Fibroblast of villous mesenchyme (primary cell): ENCODE data around the gene NSMCE1. TPM values are rescaled to one million over a fixed set of nuclear protein-coding genes. Genes with fewer than 3 reads are reported as not detected.
"Not testable (repeated sequence)": the region's sequence is repeated elsewhere in the genome, so short reads cannot be mapped to it uniquely, and the experiment has no call there.

Source experiments
- DNase-seq: peaks from one replicate; pipeline ENCODE4 v3.0.0-alpha.2; 2010; ENCODE audit warnings: low read depth
- H3K4me3 ChIP-seq: 2 replicates; pipeline ENCODE4 v1.5.1; 2011; ENCODE audit warnings: low read depth, mild to moderate bottlenecking, low read length
- total RNA-seq: library from RNA; depleted of rRNA; stranded (reverse); fragments of >200 nt; gene quantifications from 2 replicates; pipeline ENCODE4 v1.2.3, GENCODE V29; 2012
- TF ChIP-seq, protein P1 (sequence below): IDR thresholded peaks from 2 replicates; pipeline ENCODE4 v1.5.1; 2012; ENCODE audit warnings: low read depth, mild to moderate bottlenecking, low read length; ENCODE audit not compliant: insufficient read depth

The NSMCE1 gene
- total RNA-seq, 1 donor: 69.1 TPM

DNA sequence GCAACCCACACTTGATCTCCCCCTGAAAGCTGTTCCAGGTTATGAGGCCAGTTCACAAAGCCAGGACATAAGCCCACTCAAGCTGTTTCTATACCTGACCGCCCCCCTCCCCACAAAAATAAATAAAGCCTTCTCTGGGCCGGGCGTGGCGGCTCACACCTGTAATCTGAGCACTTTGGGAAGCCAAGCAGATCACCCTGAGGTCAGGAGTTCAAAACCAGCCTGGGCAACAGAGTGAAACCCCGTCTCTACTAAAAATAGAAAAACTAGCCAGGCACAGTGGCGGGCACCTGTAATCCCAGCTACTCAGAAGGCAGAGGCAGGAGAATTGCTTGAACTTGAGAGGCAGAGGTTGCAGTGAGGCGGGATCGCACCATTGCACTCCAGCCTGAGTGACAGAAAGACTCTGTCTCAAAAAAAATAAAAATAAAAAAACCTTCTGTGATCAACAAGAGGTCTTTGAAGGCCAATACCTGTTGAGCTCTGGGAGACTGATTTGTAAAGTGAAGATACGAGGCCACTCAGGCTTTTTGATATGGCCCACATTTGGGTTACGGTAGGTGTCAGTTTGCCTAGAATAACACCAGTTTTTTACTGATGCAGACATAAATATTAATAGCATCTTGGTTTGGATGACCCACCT is 63.0 kb downstream of the NSMCE1 start:
- H3K4me3 ChIP-seq: no peak overlapping the region
- DNase-seq: no peak
- TF ChIP-seq, protein P1, sequence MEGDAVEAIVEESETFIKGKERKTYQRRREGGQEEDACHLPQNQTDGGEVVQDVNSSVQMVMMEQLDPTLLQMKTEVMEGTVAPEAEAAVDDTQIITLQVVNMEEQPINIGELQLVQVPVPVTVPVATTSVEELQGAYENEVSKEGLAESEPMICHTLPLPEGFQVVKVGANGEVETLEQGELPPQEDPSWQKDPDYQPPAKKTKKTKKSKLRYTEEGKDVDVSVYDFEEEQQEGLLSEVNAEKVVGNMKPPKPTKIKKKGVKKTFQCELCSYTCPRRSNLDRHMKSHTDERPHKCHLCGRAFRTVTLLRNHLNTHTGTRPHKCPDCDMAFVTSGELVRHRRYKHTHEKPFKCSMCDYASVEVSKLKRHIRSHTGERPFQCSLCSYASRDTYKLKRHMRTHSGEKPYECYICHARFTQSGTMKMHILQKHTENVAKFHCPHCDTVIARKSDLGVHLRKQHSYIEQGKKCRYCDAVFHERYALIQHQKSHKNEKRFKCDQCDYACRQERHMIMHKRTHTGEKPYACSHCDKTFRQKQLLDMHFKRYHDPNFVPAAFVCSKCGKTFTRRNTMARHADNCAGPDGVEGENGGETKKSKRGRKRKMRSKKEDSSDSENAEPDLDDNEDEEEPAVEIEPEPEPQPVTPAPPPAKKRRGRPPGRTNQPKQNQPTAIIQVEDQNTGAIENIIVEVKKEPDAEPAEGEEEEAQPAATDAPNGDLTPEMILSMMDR: no peak

DNA sequence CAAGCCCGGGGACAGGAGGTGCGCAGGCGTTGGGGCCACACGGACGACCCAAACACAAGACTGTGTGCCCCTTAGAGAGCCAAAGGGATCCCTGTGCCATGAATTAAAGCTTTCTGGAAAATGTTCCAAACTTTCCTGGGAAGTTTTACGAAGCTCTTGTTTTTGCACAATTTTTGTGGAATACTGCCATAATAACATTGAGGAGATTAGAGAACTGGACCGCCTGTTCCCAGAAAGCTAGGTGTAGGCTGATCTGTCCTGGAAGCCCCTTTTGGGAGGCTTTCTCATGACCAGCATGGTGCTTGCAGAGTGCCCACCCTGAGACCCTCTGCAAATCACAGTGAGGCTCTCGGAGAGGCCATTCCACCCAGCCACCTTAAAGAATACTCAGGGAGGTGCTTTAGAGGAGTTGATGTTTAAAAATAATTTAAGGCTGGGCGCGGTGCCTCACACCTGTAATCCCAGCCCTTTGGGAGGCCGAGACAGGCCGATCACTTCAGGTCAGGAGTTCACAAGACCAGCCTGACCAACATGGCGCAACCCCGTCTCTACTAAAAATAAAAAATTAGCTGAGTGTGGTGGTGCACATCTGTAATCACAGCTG is 64.2 kb downstream of the NSMCE1 start:
- TF ChIP-seq, protein P1: no peak
- H3K4me3 ChIP-seq: peak overlapping the region; percentile 97
- no peak for DNase-seq

DNA sequence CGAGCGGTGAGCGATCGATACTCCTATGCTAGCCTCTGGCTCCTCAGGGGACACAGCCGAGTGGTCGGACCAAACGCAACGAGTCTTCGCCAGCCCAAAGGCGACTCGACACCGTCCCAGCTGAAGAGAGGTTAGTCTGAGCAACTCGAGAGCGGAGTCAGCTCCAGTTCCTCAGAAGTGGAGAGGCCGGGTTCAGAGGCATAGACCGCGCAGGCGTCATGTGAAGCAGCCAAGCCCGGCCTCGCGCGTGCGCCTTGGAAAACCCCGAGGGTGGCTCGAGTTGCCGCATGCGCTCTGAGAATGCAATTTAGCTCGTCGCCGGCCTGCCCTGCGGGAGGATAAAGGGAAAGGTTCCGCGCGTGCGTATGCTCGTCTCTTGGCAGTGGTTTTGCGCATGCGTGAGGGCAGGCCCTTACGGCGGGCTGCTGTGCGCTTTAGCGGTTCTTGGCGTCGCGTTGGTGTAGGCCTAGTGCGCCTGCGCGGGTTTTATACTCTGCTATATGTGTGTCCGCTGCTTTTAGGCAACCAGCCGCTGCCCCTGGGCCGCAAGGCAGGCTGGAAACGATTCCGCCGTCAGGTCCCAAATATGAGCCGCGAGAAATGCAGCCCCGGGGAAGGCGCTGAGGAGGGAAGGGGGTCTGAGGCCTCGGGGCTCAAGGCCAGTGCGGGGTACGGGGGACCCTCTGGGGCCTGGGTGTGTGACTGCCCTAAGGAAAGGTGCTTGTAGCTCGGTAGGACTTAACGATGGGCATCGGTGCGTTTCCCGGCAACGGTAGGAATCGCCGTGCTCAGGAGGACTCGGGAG is 64.9 kb downstream of the NSMCE1 start, which contains the start of gene KDM8:
Gene KDM8 (plus strand): TSS at position 20 of the 805 bp plus-strand sequence. CDS start 6,598 bp downstream, outside the sequence.
- TF ChIP-seq, protein P1: no peak
- peak within 1 kb of the TSS; percentile 97 for H3K4me3 ChIP-seq
- DNase-seq: peak; percentile 100

DNA sequence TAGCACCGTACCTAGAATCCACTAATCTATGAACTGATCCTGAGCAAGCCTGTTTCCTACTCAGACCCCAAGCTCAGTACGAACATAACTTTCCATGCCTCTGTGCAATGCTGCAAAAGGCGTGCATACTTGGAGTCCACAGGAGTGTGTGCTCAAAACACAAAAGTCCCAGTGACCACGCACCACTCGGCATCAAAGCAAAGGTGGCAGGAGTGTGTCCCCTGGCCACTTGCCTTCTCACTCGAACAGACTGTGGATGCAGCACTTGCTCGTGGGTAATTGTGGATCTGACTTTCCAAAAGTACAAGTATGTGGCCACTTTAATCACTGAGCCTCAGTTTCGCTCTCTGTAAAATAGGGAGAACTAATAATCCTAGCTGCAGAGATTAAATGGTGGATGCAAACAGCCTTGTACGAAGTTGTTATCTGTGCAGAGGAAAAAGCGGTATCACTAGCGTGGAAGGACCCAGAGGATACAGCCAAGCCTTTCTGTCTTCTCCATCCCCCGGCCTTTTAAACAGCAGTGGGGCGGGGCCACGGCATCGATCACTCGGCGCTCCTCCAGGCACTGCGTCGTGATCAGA is 65.6 kb downstream of the NSMCE1 start:
- TF ChIP-seq, protein P1: no peak
- DNase-seq: peak; percentile 92
- H3K4me3 ChIP-seq: peak overlapping the region; percentile 97

DNA sequence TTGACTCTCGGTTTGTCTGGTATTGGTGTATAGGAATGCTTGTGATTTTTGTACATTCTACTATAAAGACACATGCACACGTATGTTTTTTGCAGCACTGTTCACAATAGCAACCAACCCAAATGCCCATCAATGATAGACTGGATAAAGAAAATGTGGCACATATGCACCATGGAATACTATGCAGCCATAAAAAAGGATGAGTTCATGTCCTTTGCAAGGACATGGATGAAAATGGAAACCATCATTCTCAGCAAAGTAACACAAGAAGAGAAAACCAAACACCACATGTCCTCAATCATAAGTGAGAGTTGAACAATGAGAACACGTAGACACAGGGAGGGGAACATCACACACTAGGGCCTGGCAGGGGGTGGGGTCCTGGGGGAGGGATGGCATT is 67.7 kb downstream of the NSMCE1 start:
- DNase-seq, H3K4me3 ChIP-seq: not testable (repeated sequence)

DNA sequence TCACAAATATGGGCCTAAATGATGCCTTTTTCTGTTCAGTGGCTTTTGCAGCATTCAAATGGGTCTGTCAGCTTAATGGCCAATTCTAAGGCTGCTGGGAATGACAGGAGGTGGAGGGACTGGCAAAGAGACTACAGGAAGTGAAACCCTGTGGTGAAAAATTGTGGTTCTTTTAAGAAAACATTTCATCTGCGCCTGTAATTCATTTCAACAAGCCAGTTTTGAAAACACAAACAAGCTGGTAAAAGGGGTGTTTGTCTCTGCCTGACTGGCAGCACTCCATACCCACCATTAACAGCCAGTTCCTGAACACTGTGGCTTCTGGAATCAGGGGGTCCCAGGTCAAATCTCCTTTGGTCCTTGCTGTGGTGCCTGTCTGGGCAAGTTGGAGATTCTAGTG is 68.8 kb downstream of the NSMCE1 start:
- no peak overlapping the region for H3K4me3 ChIP-seq
- TF ChIP-seq, protein P1: no peak
- DNase-seq: peak; percentile 7

DNA sequence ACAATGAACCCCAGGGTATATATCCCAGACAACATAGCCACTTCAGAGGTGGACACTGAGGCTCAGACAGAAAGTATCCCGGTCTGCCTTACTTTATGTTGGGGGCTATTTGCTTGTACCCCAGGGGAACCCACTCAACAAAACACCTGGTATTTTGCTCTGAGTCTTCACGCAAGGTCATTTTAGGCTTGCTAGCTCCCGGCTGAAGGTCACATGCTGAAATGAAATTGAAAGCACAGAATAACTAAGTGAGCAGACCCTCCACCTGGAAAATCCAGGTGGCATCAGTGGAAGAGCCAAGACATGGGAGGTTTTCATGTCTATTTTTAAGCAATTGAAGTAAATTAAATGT is 69.4 kb downstream of the NSMCE1 start:
- TF ChIP-seq, protein P1: no peak
- H3K4me3 ChIP-seq: no peak overlapping the region
- DNase-seq: no peak
